ENCODE results near the gene RADIL.

- TF ChIP-seq POLR2A (IDR thresholded peaks at IDR 0.05) (no peak), CTCF (IDR thresholded peaks at IDR 0.05) (no peak)
These were observed 112.6 kb downstream of the RADIL start for GRCh38 chr7:4770886-4771285.

Data from gastroesophageal sphincter (tissue), 3 donors.